Cardiac muscle cell (in vitro differentiated cells and primary cell): ENCODE measurements around the gene TAS2R50. TPM values are rescaled to one million over a fixed set of nuclear protein-coding genes. Genes with fewer than 3 reads are reported as not detected.
"Not testable (repeated sequence)": the region's sequence is repeated elsewhere in the genome, so short reads cannot be mapped to it uniquely, and the experiment has no call there.

Experiments used
- DNase-seq, 2 donors: peaks; one replicate each; pipeline versions ENCODE4 v3.0.0 to v3.0.0-alpha.2; 2010 to 2017; ENCODE audit warnings: low read depth in 1 of 2, low spot score in 1 of 2
- H3K27ac ChIP-seq: fragments of 200-600 bp; sonication (generic); 2 replicates; pipeline ENCODE4 v1.5.1; 2016
- H3K27me3 ChIP-seq: fragments of 200-600 bp; sonication (generic); 2 replicates; pipeline ENCODE4 v1.6.0; 2016; ENCODE audit warnings: control low read depth
- H3K36me3 ChIP-seq: fragments of 200-600 bp; sonication (generic); 2 replicates; pipeline ENCODE4 v1.5.1; 2016; ENCODE audit warnings: control low read depth
- H3K4me1 ChIP-seq: fragments of 200-600 bp; sonication (generic); 2 replicates; pipeline ENCODE4 v1.8.1; 2017; ENCODE audit warnings: low read depth, mild to moderate bottlenecking, mixed run types
- H3K4me3 ChIP-seq: fragments of 200-600 bp; sonication (generic); 2 replicates; pipeline ENCODE4 v1.5.1; 2016; ENCODE audit warnings: mild to moderate bottlenecking
- H3K9me3 ChIP-seq: fragments of 200-600 bp; sonication (generic); 2 replicates; pipeline ENCODE4 v1.5.1; 2017; ENCODE audit warnings: low read depth, mild to moderate bottlenecking, control low read depth
- CTCF ChIP-seq: IDR thresholded peaks from 2 replicates; pipeline ENCODE4 v1.5.1; 2012; ENCODE audit warnings: low read depth, mild to moderate bottlenecking, low read length
- polyA plus RNA-seq: library from polyadenylated mRNA; unstranded; fragments of >200 nt; fragmentation: Nextera tagmentation; extraction: Ambion mirVana; gene quantifications from 2 replicates; pipeline ENCODE4 v1.2.1, GENCODE V29; 2016
- total RNA-seq: library from RNA; depleted of rRNA; stranded (reverse); fragments of >200 nt; gene quantifications from 2 replicates; pipeline ENCODE4 v1.2.3, GENCODE V29; 2016

Gene TAS2R50, protein sequence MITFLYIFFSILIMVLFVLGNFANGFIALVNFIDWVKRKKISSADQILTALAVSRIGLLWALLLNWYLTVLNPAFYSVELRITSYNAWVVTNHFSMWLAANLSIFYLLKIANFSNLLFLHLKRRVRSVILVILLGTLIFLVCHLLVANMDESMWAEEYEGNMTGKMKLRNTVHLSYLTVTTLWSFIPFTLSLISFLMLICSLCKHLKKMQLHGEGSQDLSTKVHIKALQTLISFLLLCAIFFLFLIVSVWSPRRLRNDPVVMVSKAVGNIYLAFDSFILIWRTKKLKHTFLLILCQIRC
- total RNA-seq (1.1 and 1.9 TPM in 2 replicates), polyA plus RNA-seq (0.23 TPM in 1 of 2 replicates, not detected in the other)

- no peaks in the 10 kb centered on the region for H3K27me3 ChIP-seq
- TF ChIP-seq CTCF, result no peak
- H3K9me3 ChIP-seq, result no peaks in the 10 kb centered on the region
- no peaks in the 10 kb centered on the region for H3K4me1 ChIP-seq
- no peak within 1 kb of the TSS for H3K27ac ChIP-seq
- H3K4me3 ChIP-seq, result no peak within 1 kb of the TSS
- H3K36me3 ChIP-seq, result no peaks in the 10 kb centered on the region
- no peak for DNase-seq
Measured at GRCh38 chr12:10986812-10987211, at the start of gene TAS2R50. TAS2R50 (minus strand) TSS chr12:10986912; CDS start chr12:10986860, 52 bp downstream.

DNA sequence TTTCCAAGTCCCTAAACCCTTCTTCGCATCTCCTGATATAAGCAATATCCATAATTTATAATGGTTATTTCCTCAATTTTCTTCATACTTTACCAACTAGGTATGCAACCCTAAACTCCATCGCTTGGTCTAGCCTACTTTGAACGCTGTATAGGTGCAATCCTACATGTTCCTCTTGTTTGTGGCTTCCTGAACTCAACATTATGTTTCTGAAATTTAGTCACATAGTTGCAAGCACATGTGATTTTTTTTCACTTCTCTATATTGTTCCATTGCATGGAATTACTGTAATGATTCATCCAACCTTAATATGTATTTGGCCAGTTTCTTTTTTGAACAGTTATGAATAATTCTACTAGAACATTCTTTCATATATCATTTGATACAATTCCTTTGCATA lies 47.2 kb upstream of the TAS2R50 start:
- H3K36me3 ChIP-seq, H3K4me3 ChIP-seq, H3K27me3 ChIP-seq, H3K27ac ChIP-seq, H3K9me3 ChIP-seq, H3K4me1 ChIP-seq, DNase-seq: not testable (repeated sequence)

GRCh38 chr12:11031307-11031706 lies 44.6 kb upstream of the TAS2R50 start, which contains the start of gene TAS2R31:
TAS2R31 (minus strand) TSS chr12:11031407; CDS start chr12:11031335, 72 bp downstream.
- no peak for DNase-seq
- Histone ChIP-seq H3K4me3 (no peak within 1 kb of the TSS), H3K4me1 (no peaks in the 10 kb centered on the region), H3K27me3 (no peaks in the 10 kb centered on the region), H3K27ac (no peak within 1 kb of the TSS), H3K36me3 (no peaks in the 10 kb centered on the region), H3K9me3 (no peaks in the 10 kb centered on the region)
- no peak for TF ChIP-seq CTCF

DNA sequence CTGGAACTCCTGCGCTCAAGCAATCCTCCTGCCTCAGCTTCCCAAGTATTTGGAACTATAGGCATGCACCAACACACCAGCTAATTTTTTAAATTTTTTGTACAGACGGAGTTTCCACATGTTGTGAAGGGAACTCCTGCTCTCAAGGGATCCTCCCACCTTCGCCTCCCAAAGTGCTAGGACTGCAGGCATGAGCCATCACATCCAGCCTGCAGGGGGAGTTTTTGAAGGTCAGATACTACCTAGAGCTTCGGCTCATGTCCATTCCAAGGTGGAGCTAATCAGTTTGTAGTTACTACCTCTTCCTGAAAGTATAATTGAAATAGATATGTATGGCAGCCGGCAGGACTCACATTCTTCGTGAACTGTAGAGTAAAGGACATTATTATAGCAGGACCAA lies 39.4 kb upstream of the TAS2R50 start:
- Histone ChIP-seq H3K27me3 (no peaks in the 10 kb centered on the region), H3K9me3 (no peaks in the 10 kb centered on the region), H3K36me3 (no peaks in the 10 kb centered on the region), H3K27ac (no peak overlapping the region), H3K4me3 (no peak overlapping the region), H3K4me1 (no peaks in the 10 kb centered on the region)
- TF ChIP-seq CTCF, result peak; percentile 25
- DNase-seq, result no peak

DNA sequence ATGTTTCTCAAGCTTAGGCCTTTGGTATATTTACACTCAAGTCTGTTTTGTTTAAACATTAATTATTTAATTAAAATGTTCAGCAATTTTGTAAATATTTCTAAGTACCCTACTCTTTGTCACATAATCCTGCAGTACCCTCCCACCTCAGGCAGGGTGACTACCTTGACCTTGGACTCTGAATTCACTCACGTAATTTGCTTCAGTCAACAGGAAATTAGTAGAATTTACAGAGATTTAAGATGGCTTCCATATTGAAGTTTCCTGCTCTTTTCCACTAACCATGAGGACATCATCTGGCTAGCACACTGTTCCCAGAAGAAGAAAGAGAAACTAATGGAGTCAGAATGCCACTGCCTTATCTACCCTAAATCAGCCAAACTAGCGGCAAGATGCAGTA lies 36.7 kb upstream of the TAS2R50 start:
- Histone ChIP-seq H3K27ac (no peak overlapping the region), H3K4me1 (no peaks in the 10 kb centered on the region), H3K4me3 (no peak overlapping the region), H3K27me3 (no peaks in the 10 kb centered on the region), H3K36me3 (no peaks in the 10 kb centered on the region), H3K9me3 (no peaks in the 10 kb centered on the region)
- no peak for TF ChIP-seq CTCF
- DNase-seq, result no peak

DNA sequence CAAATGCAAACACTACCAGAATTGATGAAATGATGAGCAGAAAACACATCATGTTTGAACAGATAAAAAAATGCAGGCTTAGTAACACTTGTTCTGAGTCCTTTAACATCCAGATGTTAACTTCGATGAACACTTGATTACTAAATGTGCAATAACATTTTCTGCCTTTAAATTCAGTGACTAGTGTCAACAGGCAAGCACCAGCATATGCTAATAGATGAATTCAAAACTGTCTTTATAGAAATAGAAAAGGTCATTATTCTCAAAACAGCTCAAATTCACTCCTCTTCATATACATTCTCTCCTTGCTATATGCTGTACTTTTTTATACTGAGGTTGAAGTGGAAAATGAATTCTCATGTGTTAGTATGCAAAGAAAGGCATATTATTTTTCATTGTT lies 35.8 kb upstream of the TAS2R50 start, which contains the start of gene TAS2R19:
TSS of gene TAS2R19 (minus strand) at position 101 of the 400 bp plus-strand sequence. CDS start at position 52, 49 bp downstream.
- Histone ChIP-seq H3K27ac (no peak within 1 kb of the TSS), H3K36me3 (no peaks in the 10 kb centered on the region), H3K4me3 (no peak within 1 kb of the TSS), H3K9me3 (no peaks in the 10 kb centered on the region), H3K4me1 (no peaks in the 10 kb centered on the region), H3K27me3 (no peaks in the 10 kb centered on the region)
- DNase-seq, result no peak
- TF ChIP-seq CTCF, result no peak
